ENCODE data around the gene DUSP7. TPM values are rescaled to one million over a fixed set of nuclear protein-coding genes. Genes with fewer than 3 reads are reported as not detected.
A peak's percentile ranks its signal among the peaks of the same experiment; 100 is the strongest.

Gene DUSP7
- total RNA-seq, 1 donor from 2014 or later: 24.9 TPM

GRCh38 chr3:52002748-52003147 lies 53.6 kb downstream of the DUSP7 start:
- H3K36me3 ChIP-seq (ENCODE audit: insufficient read depth, low read length): no peaks in the 10 kb centered on the region
- no peaks in the 10 kb centered on the region for H3K27me3 ChIP-seq (ENCODE audit: insufficient read depth, low read length)
- H3K9me3 Mint-ChIP-seq (ENCODE audit: unreplicated experiment): no peaks in the 10 kb centered on the region
- DNase-seq (ENCODE audit: low read depth) (no peak), FAIRE-seq (no peak)
- H3K27ac ChIP-seq (ENCODE audit: low read depth, low read length): no peak overlapping the region
- no peak overlapping the region for H3K4me3 Mint-ChIP-seq (ENCODE audit: unreplicated experiment)
- no peak overlapping the region for H3K4me3 ChIP-seq (ENCODE audit: insufficient read depth, low read depth, low read length)
- H3K79me2 ChIP-seq (ENCODE audit: insufficient read depth, low read length): no peaks in the 10 kb centered on the region
- H3K27me3 Mint-ChIP-seq (ENCODE audit: low read depth, unreplicated experiment): peaks cover 10% of the 10 kb centered on the region
- H3K4me2 ChIP-seq (ENCODE audit: low read length): no peak overlapping the region
- no peak overlapping the region for H2AFZ ChIP-seq (ENCODE audit: low read depth, low read length)
- peaks cover 21% of the 10 kb centered on the region for H3K4me1 ChIP-seq (ENCODE audit: insufficient read depth, low read length)
- no peak overlapping the region for H3K27ac Mint-ChIP-seq (ENCODE audit: unreplicated experiment)
- no peak overlapping the region for H3K9ac ChIP-seq (ENCODE audit: low read length)
- H3K4me1 Mint-ChIP-seq (ENCODE audit: low read depth, unreplicated experiment): peaks cover 16% of the 10 kb centered on the region
- H3K36me3 Mint-ChIP-seq (ENCODE audit: low read depth, unreplicated experiment): no peaks in the 10 kb centered on the region
- H3K9me3 ChIP-seq (ENCODE audit: insufficient read depth, low read depth, low read length): no peaks in the 10 kb centered on the region
- no peaks in the 10 kb centered on the region for H4K20me1 ChIP-seq (ENCODE audit: insufficient read depth, low read length)
- TF ChIP-seq EZH2 (IDR thresholded peaks at IDR 0.05; ENCODE audit: insufficient read depth, low read length) (no peak), CTCF (IDR thresholded peaks at IDR 0.05; ENCODE audit: insufficient read depth, low read depth, low read length) (no peak)

- no peaks in the 10 kb centered on the region for H3K36me3 Mint-ChIP-seq (ENCODE audit: low read depth, unreplicated experiment)
- no peak for FAIRE-seq
- H3K4me1 Mint-ChIP-seq (ENCODE audit: low read depth, unreplicated experiment): peaks cover 17% of the 10 kb centered on the region
- no peak overlapping the region for H3K27ac ChIP-seq (ENCODE audit: low read depth, low read length)
- no peak overlapping the region for H3K4me3 ChIP-seq (ENCODE audit: insufficient read depth, low read depth, low read length)
- H3K9ac ChIP-seq (ENCODE audit: low read length): no peak overlapping the region
- H3K4me1 ChIP-seq (ENCODE audit: insufficient read depth, low read length): peaks cover 21% of the 10 kb centered on the region
- H2AFZ ChIP-seq (ENCODE audit: low read depth, low read length): no peak overlapping the region
- DNase-seq (ENCODE audit: low read depth): peak; percentile 18
- H3K4me3 Mint-ChIP-seq (ENCODE audit: unreplicated experiment): no peak overlapping the region
- H3K27me3 ChIP-seq (ENCODE audit: insufficient read depth, low read length): no peaks in the 10 kb centered on the region
- H3K9me3 Mint-ChIP-seq (ENCODE audit: unreplicated experiment): no peaks in the 10 kb centered on the region
- H3K27ac Mint-ChIP-seq (ENCODE audit: unreplicated experiment): no peak overlapping the region
- H3K9me3 ChIP-seq (ENCODE audit: insufficient read depth, low read depth, low read length): no peaks in the 10 kb centered on the region
- no peak for TF ChIP-seq EZH2 (IDR thresholded peaks at IDR 0.05; ENCODE audit: insufficient read depth, low read length)
- TF ChIP-seq CTCF (IDR thresholded peaks at IDR 0.05; ENCODE audit: insufficient read depth, low read depth, low read length): peak; percentile 83
- peaks cover 10% of the 10 kb centered on the region for H3K27me3 Mint-ChIP-seq (ENCODE audit: low read depth, unreplicated experiment)
- no peaks in the 10 kb centered on the region for H4K20me1 ChIP-seq (ENCODE audit: insufficient read depth, low read length)
- H3K79me2 ChIP-seq (ENCODE audit: insufficient read depth, low read length): no peaks in the 10 kb centered on the region
- H3K36me3 ChIP-seq (ENCODE audit: insufficient read depth, low read length): no peaks in the 10 kb centered on the region
- H3K4me2 ChIP-seq (ENCODE audit: low read length): no peak overlapping the region
These were observed 54.9 kb downstream of the DUSP7 start for GRCh38 chr3:52001443-52001974.

DNA sequence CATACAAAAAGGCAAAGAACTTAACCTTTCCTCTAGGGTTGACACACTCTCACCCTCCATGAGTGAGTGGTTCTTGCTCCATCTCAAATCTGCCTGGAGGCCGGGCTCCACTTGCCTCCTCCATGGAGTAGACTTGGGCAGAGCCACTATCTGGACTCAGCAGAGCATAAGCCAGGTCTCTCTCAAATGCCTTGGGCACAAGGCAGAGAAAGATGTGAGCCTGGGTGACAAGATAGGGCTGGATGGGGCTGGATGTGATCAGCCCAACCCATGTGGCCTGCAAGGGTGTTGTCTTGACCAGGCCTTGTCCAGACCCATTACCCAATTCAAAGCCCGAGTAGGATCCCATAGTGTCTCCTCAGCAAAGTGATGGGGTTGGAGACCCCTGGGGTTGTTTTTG lies 56.5 kb downstream of the DUSP7 start:
- peaks cover 10% of the 10 kb centered on the region for H3K27me3 Mint-ChIP-seq (ENCODE audit: low read depth, unreplicated experiment)
- H3K36me3 Mint-ChIP-seq (ENCODE audit: low read depth, unreplicated experiment): peaks cover 4% of the 10 kb centered on the region
- Histone ChIP-seq H3K27ac (ENCODE audit: low read depth, low read length) (no peak overlapping the region), H3K27me3 (ENCODE audit: insufficient read depth, low read length) (no peaks in the 10 kb centered on the region), H3K79me2 (ENCODE audit: insufficient read depth, low read length) (peaks cover 9% of the 10 kb centered on the region), H3K9ac (ENCODE audit: low read length) (no peak overlapping the region), H3K4me2 (ENCODE audit: low read length) (no peak overlapping the region), H3K4me3 (ENCODE audit: insufficient read depth, low read depth, low read length) (no peak overlapping the region), H3K4me1 (ENCODE audit: insufficient read depth, low read length) (peaks cover 8% of the 10 kb centered on the region), H3K36me3 (ENCODE audit: insufficient read depth, low read length) (peaks cover 1% of the 10 kb centered on the region), H4K20me1 (ENCODE audit: insufficient read depth, low read length) (no peaks in the 10 kb centered on the region), H2AFZ (ENCODE audit: low read depth, low read length) (no peak overlapping the region), H3K9me3 (ENCODE audit: insufficient read depth, low read depth, low read length) (no peaks in the 10 kb centered on the region)
- H3K9me3 Mint-ChIP-seq (ENCODE audit: unreplicated experiment): no peaks in the 10 kb centered on the region
- H3K4me1 Mint-ChIP-seq (ENCODE audit: low read depth, unreplicated experiment): peaks cover 6% of the 10 kb centered on the region
- no peak overlapping the region for H3K27ac Mint-ChIP-seq (ENCODE audit: unreplicated experiment)
- FAIRE-seq (no peak), DNase-seq (ENCODE audit: low read depth) (no peak)
- H3K4me3 Mint-ChIP-seq (ENCODE audit: unreplicated experiment): no peak overlapping the region
- no peak for TF ChIP-seq CTCF (IDR thresholded peaks at IDR 0.05; ENCODE audit: insufficient read depth, low read depth, low read length)
- no peak for TF ChIP-seq EZH2 (IDR thresholded peaks at IDR 0.05; ENCODE audit: insufficient read depth, low read length)
